Ecto neural progenitor cell (in vitro differentiated cells): Measurements from ENCODE around the gene MGRN1.

ENCODE experiments used
- DNase-seq: peaks from one replicate; pipeline ENCODE4 v3.0.0-alpha.2; 2018; ENCODE audit warnings: low spot score

Gene MGRN1

DNA sequence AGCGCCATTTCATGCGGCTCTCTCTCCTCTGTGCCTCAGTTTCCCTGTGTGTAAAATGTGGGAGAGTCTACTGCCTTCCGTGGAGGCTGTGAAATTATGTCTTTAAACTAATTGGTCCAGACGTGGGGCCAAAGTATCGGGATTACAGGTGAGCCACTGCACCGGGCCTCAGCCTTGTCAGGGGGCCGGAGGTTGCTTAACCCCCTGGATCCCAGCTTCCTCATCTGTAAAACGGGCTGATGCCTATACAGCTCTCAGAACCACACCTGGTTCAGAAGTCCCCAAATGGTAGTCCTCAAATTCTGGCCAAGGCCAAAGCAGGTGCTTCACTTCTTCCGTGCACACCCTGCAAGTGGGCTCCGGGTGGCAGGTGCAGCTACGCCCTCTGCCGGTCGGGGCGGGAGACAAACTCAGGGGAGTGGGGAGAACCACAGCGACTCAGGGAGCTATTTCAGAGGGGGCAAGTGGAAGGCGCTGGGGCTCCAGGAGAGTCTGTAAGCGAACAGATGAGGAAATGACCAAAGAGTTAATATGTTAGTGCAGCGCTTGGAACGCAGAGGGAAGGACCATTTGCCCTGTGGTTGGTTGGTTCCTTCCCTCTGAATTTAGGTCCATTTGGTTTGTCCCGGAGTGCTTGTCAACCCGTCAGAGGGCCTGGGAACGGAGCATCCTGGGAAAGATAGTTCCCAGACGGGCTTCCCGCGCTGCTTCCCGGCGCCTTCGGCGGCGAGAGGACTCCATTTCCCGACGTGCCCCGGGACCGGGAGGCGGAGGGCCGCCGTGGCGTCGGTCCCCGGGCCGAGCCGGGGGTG lies at the start of gene MGRN1:
Gene MGRN1 (plus strand): TSS at position 812 of the 812 bp plus-strand sequence. CDS start 135 bp downstream, outside the sequence.
- DNase-seq: peak; percentile 96

GRCh38 chr16:4574919-4575705 lies 49.5 kb upstream of the MGRN1 start:
- DNase-seq: no peak

- no peak for DNase-seq
Measured at GRCh38 chr16:4576008-4576407, 48.6 kb upstream of the MGRN1 start.

- no peak for DNase-seq
Measured at GRCh38 chr16:4578961-4579530, 45.6 kb upstream of the MGRN1 start.

DNA sequence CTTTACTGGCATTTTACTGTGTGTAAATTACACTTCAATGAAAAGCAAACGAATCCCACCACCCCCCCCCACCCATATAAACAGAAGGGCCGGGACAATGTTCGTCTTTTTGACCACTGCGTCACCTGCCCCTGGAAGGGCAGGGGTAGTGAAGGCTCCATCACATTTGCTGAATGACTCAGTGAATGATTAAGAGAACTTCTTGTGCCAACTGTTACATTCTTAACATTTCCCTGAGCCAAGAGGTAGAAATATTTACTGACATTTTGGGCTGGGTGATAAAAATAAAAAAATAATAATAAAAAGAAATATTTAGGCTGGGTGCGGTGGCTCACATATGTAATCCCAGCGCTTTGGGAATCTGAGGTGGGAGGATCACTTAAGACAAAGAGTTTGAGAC lies 44.4 kb upstream of the MGRN1 start:
- DNase-seq: no peak

DNA sequence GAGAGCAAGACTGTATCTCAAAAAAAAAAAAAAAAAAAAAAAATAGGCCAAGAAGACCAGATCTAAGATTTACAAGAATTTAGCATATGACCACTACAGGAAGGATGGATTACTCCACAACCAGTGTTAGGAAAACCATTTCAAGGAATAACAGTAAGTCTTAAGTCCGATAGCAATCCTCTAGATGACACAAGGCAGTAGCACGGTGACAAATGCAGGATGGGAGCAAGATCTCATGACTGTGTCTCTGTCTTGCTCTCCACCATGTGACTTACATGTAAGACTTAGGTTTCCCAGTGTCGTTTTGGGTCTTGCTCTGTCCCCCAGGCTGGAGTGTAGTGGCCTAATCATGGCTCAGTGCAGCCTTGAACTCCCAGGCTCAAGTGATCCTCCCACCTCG lies 40.7 kb upstream of the MGRN1 start:
- no peak for DNase-seq

DNA sequence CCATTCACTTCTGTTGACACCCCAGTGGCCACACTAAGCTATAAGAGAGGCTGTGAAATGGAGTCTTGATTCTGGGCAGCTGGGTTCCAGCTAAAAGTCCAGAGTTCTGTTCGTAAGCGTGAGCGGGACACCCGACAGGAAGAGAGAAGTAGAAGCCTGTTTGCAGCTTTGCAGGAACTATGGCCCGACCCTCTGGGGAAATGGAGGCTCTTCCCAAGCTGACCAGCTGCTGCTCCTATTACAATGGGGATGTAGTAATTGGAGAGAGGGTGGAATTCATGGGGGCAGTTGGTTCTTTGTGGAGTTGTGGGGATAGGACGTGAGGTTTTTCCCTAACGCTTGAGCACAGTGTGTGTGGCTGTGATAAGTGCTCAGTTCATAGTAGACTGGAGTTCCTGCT lies 38.3 kb upstream of the MGRN1 start:
- DNase-seq: no peak

DNA sequence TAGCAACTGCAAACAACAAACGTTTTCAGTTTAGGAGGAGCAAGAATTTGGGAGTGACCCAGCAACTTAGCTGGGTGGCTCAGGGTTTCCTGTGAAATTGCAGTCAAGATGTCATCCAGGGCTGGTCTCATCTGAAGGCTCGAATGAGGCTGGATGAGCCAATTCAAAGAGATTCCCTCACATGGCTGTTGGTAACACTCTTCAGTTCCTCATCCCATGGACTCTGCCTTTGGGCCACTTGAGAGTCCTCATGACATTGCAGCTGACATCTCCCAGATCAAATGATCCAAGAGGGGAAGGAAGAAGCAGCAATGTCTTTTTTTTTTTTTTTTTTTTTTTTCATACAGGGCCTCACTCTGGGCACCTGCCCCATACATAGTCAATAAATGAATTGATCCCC lies 36.2 kb upstream of the MGRN1 start:
- DNase-seq: no peak

DNA sequence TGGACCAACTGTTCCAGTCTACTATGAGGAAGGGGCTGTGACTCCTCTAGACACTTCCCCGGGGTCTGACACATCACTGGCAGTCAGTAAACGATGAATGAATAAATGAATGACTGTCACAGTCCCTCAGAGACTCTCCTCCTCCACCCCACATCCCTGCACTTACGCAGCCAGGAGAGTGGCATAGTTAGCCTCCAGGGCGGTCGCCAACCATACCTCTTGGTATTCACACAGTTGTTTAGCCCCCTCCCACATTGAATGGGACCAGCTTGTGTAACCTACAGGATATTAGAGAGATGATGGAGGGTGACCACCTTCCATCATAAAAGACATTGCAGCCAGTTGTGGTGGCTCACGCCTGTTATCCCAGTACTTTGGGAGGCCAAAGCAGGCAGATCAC lies 35.7 kb upstream of the MGRN1 start:
- DNase-seq: no peak

- DNase-seq: no peak
Measured at GRCh38 chr16:4591191-4591590, 33.4 kb upstream of the MGRN1 start.

DNA sequence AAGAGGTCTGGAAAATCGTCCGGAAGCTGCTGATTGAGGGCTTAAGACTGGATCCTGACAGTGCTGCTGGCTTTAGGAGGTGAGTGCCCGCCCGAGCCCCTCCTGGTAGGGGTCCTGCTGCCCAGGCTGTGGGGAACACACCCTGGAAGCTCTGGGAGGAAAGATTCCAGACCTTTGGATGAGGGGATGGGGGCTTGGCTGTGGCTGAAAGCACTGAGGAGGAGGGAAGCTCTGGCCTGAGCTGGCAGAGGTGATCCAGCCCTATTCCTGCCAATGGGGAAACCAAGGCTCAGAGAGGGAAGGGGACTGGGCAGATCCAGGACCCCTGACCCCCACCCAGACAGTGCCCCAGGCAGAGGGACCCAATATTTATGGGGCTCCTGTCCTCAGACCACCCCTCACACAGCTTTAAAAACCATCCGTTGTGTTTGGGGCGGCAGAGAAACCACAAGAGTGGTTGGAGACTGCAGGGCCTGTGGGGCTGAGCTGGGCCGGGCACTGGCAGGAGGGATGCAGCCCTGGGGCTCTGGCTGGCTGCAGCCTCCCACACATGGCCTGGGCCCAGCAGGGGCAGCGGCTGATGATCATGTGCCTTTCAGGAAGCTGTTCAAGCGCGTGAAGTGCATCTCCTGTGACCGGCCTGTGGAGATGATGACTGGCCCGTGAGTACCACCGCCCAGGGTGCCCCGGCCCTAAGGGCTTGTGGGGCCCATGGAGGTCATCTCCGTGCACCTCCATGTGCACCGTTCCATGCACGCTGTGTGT lies 32.7 kb upstream of the MGRN1 start:
- no peak for DNase-seq

GRCh38 chr16:4593086-4593485 lies 31.5 kb upstream of the MGRN1 start:
- peak; percentile 60 for DNase-seq

DNA sequence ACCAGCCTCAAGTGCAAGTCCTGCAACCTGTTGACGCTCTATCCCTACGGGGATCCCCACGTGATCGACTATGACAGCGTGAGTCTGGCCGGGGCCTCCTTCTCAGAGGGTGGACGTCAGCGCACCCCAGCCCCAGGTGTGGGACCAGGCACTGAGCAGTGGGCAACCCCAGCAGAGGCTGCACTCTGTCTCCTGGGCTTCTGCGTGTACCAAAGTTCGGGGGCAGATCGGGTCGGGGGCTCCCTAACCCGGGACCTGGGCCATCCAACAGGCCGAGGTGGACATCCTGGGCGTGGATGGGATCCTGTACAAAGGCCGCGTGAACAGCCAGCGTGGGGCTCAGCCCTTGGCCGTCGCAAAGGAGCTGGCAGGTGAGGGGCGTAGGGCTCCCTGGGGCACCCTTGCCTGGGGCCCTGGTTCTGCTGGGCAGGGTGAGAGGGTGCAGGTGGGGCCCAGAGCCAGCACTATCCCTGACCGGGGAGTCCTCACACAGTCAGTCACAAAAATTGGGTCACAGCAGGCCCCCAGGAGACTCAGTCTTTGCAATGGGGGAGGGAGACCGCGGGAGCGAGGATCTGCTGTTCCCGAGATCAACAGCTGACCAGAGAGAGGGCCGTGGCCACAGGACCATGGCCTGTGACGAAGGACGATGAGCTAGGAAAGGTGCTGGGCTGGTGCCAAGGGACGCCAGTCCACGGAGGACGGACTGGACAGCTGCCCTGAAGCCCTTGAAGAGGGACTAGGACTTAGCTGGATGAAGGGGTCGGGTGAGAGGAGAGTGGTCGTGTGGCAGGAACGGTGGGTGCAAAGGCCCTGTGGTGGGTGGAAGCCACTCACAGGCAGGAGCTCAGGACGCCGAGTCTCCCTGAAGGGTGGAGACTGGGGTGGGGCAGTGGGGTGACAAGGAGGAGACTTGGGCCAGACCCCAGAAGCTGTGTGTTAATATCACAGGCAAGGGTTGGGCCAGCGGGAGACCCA lies 29.9 kb upstream of the MGRN1 start:
- DNase-seq: no peak

- DNase-seq: no peak
Measured at GRCh38 chr16:4597174-4597573, 27.5 kb upstream of the MGRN1 start.

GRCh38 chr16:4599037-4599436 lies 25.6 kb upstream of the MGRN1 start:
- DNase-seq: no peak

GRCh38 chr16:4599545-4599944 lies 25.1 kb upstream of the MGRN1 start:
- DNase-seq: no peak

- no peak for DNase-seq
Measured at GRCh38 chr16:4601036-4601863, 23.4 kb upstream of the MGRN1 start.

GRCh38 chr16:4601864-4602186 lies 22.8 kb upstream of the MGRN1 start:
- DNase-seq: no peak

DNA sequence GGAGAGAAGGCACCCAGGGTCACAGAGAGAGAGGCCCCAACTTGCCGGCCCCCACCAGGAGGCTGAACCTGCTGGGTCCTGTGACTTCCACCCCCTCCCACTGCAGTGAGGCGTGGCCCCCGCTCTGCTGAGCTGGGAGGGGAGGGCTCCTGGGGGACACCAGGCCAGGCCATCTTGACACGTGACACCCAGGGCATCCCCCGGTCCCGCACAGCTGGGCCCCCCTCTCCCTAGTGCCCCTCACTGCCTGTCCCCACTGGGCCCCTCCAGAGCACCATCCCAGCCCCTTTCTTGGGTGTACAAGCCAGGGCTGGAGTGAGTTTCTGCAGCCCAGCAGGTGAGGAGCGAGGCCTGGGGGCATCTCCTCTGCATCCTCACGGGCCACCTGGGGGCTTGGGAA lies 22.3 kb upstream of the MGRN1 start:
- DNase-seq: no peak

DNA sequence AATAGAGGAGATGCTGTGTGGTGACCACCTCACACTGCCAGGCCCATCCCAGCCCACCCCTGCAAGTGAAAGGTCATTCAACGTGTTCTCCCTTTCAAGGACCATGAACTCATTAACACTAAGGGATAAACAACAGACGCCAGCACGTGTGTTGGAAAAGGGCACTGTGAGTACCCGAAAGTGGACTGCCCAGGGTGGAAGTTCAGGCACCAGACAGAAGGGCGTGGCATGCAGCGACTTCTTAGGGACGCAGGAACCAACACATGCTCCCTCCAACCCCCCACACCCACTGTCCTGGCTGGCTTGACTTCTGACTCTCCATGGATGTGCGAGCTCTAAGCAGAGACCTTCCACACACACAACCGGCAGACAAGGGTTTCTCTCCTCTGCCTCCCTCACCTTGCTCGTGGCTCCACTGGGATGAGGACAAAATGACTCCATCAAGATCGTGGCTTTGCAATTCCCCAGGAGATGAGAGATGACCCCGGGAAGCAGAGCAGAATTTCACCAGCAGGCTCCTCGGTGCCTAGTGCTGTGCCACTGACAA lies 20.9 kb upstream of the MGRN1 start:
- no peak for DNase-seq
